HepG2 (cell line): ENCODE data around the gene NEK3.

Experiments used
- AGO2 ChIP-seq: fragments of 200-400 bp; formaldehyde crosslinking; optimal IDR thresholded peaks from 2 replicates; pipeline ENCODE3; 2017; ENCODE audit warnings: mild to moderate bottlenecking, low read depth, low read length, moderate library complexity
- CTCF ChIP-seq: sonication (generic); formaldehyde crosslinking; IDR thresholded peaks from 2 replicates; pipeline ENCODE4 v1.5.0; 2020; ENCODE audit warnings: mild to moderate bottlenecking, missing genetic modification reagents, moderate library complexity
- E2F1 ChIP-seq: sonication (generic); formaldehyde crosslinking; IDR thresholded peaks from 2 replicates; pipeline ENCODE4 v1.5.0; 2020; ENCODE audit warnings: missing genetic modification reagents
- EP300 ChIP-seq, 3 experiments: sonication (generic) in 1 of 3; formaldehyde crosslinking in 1 of 3; IDR thresholded peaks; 2 replicates each; pipeline versions ENCODE4 v1.5.1 to v1.6.1; 2011 to 2020; ENCODE audit warnings: low read depth in 2 of 3, low read length in 2 of 3, borderline replicate concordance in 1 of 3, improper control_type of control experiment in 1 of 3, mild to moderate bottlenecking in 1 of 3, missing genetic modification reagents in 1 of 3, moderate library complexity in 1 of 3
- HCFC1 ChIP-seq: fragments of 150-350 bp; IDR thresholded peaks from 2 replicates; pipeline ENCODE4 v1.6.1; 2014; ENCODE audit warnings: low read depth, low read length
- HNF1A ChIP-seq, 2 experiments: sonication (generic) in 1 of 2; formaldehyde crosslinking in 1 of 2; IDR thresholded peaks; 2 replicates each; pipeline versions ENCODE4 v1.4.0 to v1.6.1; 2016 to 2020; ENCODE audit warnings: borderline replicate concordance in 1 of 2, low read depth in 1 of 2, mild to moderate bottlenecking in 1 of 2, missing genetic modification reagents in 1 of 2
- RAD21 ChIP-seq: fragments of 450-650 bp; formaldehyde crosslinking; IDR thresholded peaks from 2 replicates; pipeline ENCODE4 v1.5.0; 2020; ENCODE audit warnings: mild to moderate bottlenecking
- SMAD3 ChIP-seq: sonication (generic); formaldehyde crosslinking; IDR thresholded peaks from 2 replicates; pipeline ENCODE4 v1.4.0; 2020; ENCODE audit warnings: missing genetic modification reagents
- SRSF9 ChIP-seq: fragments of 200-400 bp; formaldehyde crosslinking; IDR thresholded peaks from 2 replicates; pipeline ENCODE4 v1.6.1; 2018; ENCODE audit warnings: borderline replicate concordance, mild to moderate bottlenecking, low read depth, low read length; ENCODE audit not compliant: insufficient read depth, poor library complexity, severe bottlenecking
- THAP7 ChIP-seq: sonication (generic); formaldehyde crosslinking; IDR thresholded peaks from 2 replicates; pipeline ENCODE4 v1.8.1; 2023; ENCODE audit warnings: mild to moderate bottlenecking, missing genetic modification reagents
- ZBTB14 ChIP-seq: sonication (generic); formaldehyde crosslinking; IDR thresholded peaks from 2 replicates; pipeline ENCODE4 v1.4.0; 2020; ENCODE audit warnings: missing genetic modification reagents

GRCh38 chr13:52109116-52109670, 50.2 kb downstream of the NEK3 start:
- TF ChIP-seq E2F1 (no peak), HNF1A (IDR thresholded peaks at IDR 0.05; ENCODE audit: low read depth) (no peak), HNF1A (CRISPR knock-in tag; IDR thresholded peaks at IDR 0.05; ENCODE audit: borderline replicate concordance) (no peak), HCFC1 (no peak), CTCF (no peak), THAP7 (CRISPR knock-in tag) (no peak), ZBTB14 (no peak), RAD21 (CRISPR knock-in tag) (no peak), SRSF9 (no peak), EP300 (IDR thresholded peaks at IDR 0.05; ENCODE audit: low read depth in 2 of 2, low read length in 2 of 2) (no peak), EP300 (CRISPR knock-in tag; IDR thresholded peaks at IDR 0.05; ENCODE audit: borderline replicate concordance) (no peak), SMAD3 (no peak), AGO2 (no peak)
